ENCODE results near the gene NEURL3.

- TF ChIP-seq, protein P1, sequence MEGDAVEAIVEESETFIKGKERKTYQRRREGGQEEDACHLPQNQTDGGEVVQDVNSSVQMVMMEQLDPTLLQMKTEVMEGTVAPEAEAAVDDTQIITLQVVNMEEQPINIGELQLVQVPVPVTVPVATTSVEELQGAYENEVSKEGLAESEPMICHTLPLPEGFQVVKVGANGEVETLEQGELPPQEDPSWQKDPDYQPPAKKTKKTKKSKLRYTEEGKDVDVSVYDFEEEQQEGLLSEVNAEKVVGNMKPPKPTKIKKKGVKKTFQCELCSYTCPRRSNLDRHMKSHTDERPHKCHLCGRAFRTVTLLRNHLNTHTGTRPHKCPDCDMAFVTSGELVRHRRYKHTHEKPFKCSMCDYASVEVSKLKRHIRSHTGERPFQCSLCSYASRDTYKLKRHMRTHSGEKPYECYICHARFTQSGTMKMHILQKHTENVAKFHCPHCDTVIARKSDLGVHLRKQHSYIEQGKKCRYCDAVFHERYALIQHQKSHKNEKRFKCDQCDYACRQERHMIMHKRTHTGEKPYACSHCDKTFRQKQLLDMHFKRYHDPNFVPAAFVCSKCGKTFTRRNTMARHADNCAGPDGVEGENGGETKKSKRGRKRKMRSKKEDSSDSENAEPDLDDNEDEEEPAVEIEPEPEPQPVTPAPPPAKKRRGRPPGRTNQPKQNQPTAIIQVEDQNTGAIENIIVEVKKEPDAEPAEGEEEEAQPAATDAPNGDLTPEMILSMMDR (IDR thresholded peaks at IDR 0.05; ENCODE audit: poor library complexity), result no peak
- TF ChIP-seq EZH2 (IDR thresholded peaks at IDR 0.05; ENCODE audit: borderline replicate concordance), result no peak
Observed at GRCh38 chr2:96477458-96477857, 27.7 kb downstream of the NEURL3 start.
